Activated naive CD8-positive, alpha-beta T cell treated with anti-CD3 and anti-CD28 coated beads, Interleukin-2, amount 10 ng/mL, durations not matched to agents 7 days and 5 days (primary cell): ENCODE measurements around the gene GIT1. TPM values are rescaled to one million over a fixed set of nuclear protein-coding genes. Genes with fewer than 3 reads are reported as not detected.
A peak's percentile ranks its signal among the peaks of the same experiment; 100 is the strongest.

Source experiments
- ATAC-seq: fragments of 150-1000 bp; cut with Tn5 transposase; one replicate; pipeline ENCODE4 v1.10.0; 2021; ENCODE audit warnings: low read depth, moderate library complexity
- POLR2A ChIA-PET: fragments of 350-600 bp; sonication (Branson Sonifier 250); formaldehyde crosslinking; loops from one replicate; lab custom pipeline; 2021; ENCODE audit warnings: antibody characterized with exemption; lab: Charles Lee
- DNase-seq: peaks from one replicate; pipeline ENCODE4 v3.0.0; 2021
- H3K27ac Mint-ChIP-seq: one replicate; pipeline ENCODE4 v1.8.0; 2022; ENCODE audit warnings: mild to moderate bottlenecking, mixed read lengths
- H3K27me3 Mint-ChIP-seq: one replicate; pipeline ENCODE4 v1.8.0; 2022; ENCODE audit warnings: mild to moderate bottlenecking, moderate library complexity, mixed read lengths
- H3K36me3 Mint-ChIP-seq: one replicate; pipeline ENCODE4 v1.8.0; 2021; ENCODE audit warnings: mild to moderate bottlenecking, mixed read lengths
- H3K4me1 Mint-ChIP-seq: one replicate; pipeline ENCODE4 v1.8.0; 2021; ENCODE audit warnings: mixed read lengths
- H3K4me3 Mint-ChIP-seq: one replicate; pipeline ENCODE4 v1.8.0; 2022; ENCODE audit warnings: mild to moderate bottlenecking, moderate library complexity, mixed read lengths
- H3K9me3 Mint-ChIP-seq: one replicate; pipeline ENCODE4 v1.8.0; 2021; ENCODE audit warnings: mixed read lengths
- total RNA-seq, 2 experiments: library from RNA; stranded (reverse); gene quantifications; one replicate each; pipeline ENCODE4 v1.2.3, GENCODE V29; 2021

GIT1 gene
- total RNA-seq = 10 to 100 TPM; 73.3 to 73.4 TPM

- H3K27me3 Mint-ChIP-seq = no peaks in the 10 kb centered on the region
- H3K4me1 Mint-ChIP-seq = peaks cover 51% of the 10 kb centered on the region
- H3K9me3 Mint-ChIP-seq = no peaks in the 10 kb centered on the region
- peak within 1 kb of the TSS; percentile 90 for H3K27ac Mint-ChIP-seq
- H3K4me3 Mint-ChIP-seq = peak within 1 kb of the TSS; percentile 97
- H3K36me3 Mint-ChIP-seq = no peaks in the 10 kb centered on the region
- POLR2A ChIA-PET = interaction anchor here (1.0 to 2.0 kb wide), 3 partner anchors 28 to 172 kb away, joined by 3 to 11 read pairs (median 7); no protein-coding TSS in a partner anchor
- DNase-seq (peak; percentile 92), ATAC-seq (peak; percentile 64)
Observed at GRCh38 chr17:29589524-29590410, at the start of gene GIT1. TSS of gene GIT1 (minus strand) at chr17:29589648. CDS start at chr17:29589378, 270 bp downstream.

- H3K36me3 Mint-ChIP-seq = peaks cover 34% of the 10 kb centered on the region
- ATAC-seq = peak; percentile 83
- no peak for DNase-seq
- H3K4me1 Mint-ChIP-seq = peaks cover 14% of the 10 kb centered on the region
- no peaks in the 10 kb centered on the region for H3K27me3 Mint-ChIP-seq
- POLR2A ChIA-PET = interaction anchor here (1.6 kb wide), 1 partner anchor 16 kb away, joined by 7 read pairs; no protein-coding TSS in a partner anchor
- peak overlapping the region; percentile 6 for H3K4me3 Mint-ChIP-seq
- H3K9me3 Mint-ChIP-seq = no peaks in the 10 kb centered on the region
- peak overlapping the region; percentile 62 for H3K27ac Mint-ChIP-seq
Observed at GRCh38 chr17:29633886-29634285, 44.4 kb upstream of the GIT1 start.

GRCh38 chr17:29630630-29631193 is 41.3 kb upstream of the GIT1 start:
- no peak for ATAC-seq
- POLR2A ChIA-PET = interaction anchor here (0.6 kb wide), 1 partner anchor 11 kb away, joined by 3 read pairs; no protein-coding TSS in a partner anchor
- Mint-ChIP-seq H3K4me1 (peaks cover 18% of the 10 kb centered on the region), H3K4me3 (no peak overlapping the region), H3K27me3 (no peaks in the 10 kb centered on the region), H3K9me3 (no peaks in the 10 kb centered on the region), H3K36me3 (peaks cover 25% of the 10 kb centered on the region), H3K27ac (no peak overlapping the region)
- no peak for DNase-seq

- no peak for ATAC-seq
- H3K9me3 Mint-ChIP-seq = no peaks in the 10 kb centered on the region
- no peaks in the 10 kb centered on the region for H3K27me3 Mint-ChIP-seq
- POLR2A ChIA-PET = no interaction called here
- no peak overlapping the region for H3K27ac Mint-ChIP-seq
- H3K4me3 Mint-ChIP-seq = no peak overlapping the region
- peaks cover 21% of the 10 kb centered on the region for H3K4me1 Mint-ChIP-seq
- peaks cover 22% of the 10 kb centered on the region for H3K36me3 Mint-ChIP-seq
- DNase-seq = no peak
Observed at GRCh38 chr17:29629839-29630238, 40.4 kb upstream of the GIT1 start.

GRCh38 chr17:29628644-29629043 is 39.2 kb upstream of the GIT1 start:
- no peak overlapping the region for H3K4me3 Mint-ChIP-seq
- H3K27me3 Mint-ChIP-seq = no peaks in the 10 kb centered on the region
- DNase-seq (no peak), ATAC-seq (no peak)
- no peaks in the 10 kb centered on the region for H3K9me3 Mint-ChIP-seq
- POLR2A ChIA-PET = no interaction called here
- H3K27ac Mint-ChIP-seq = peak overlapping the region; percentile 5
- H3K4me1 Mint-ChIP-seq = peaks cover 26% of the 10 kb centered on the region
- peaks cover 15% of the 10 kb centered on the region for H3K36me3 Mint-ChIP-seq

GRCh38 chr17:29627951-29628350 is 38.5 kb upstream of the GIT1 start:
- Mint-ChIP-seq H3K4me3 (no peak overlapping the region), H3K27ac (no peak overlapping the region), H3K27me3 (no peaks in the 10 kb centered on the region), H3K9me3 (no peaks in the 10 kb centered on the region), H3K4me1 (peaks cover 27% of the 10 kb centered on the region), H3K36me3 (peaks cover 15% of the 10 kb centered on the region)
- POLR2A ChIA-PET = no interaction called here
- ATAC-seq (no peak), DNase-seq (no peak)

GRCh38 chr17:29625037-29625750 is 35.7 kb upstream of the GIT1 start:
- H3K36me3 Mint-ChIP-seq = peaks cover 7% of the 10 kb centered on the region
- H3K4me3 Mint-ChIP-seq = peak overlapping the region; percentile 8
- H3K27me3 Mint-ChIP-seq = peaks cover 4% of the 10 kb centered on the region
- no peak overlapping the region for H3K27ac Mint-ChIP-seq
- H3K4me1 Mint-ChIP-seq = peaks cover 33% of the 10 kb centered on the region
- POLR2A ChIA-PET = interaction anchor here (1.3 to 1.9 kb wide), 2 partner anchors 9 to 154 kb away, joined by 3 to 4 read pairs; no protein-coding TSS in a partner anchor
- no peaks in the 10 kb centered on the region for H3K9me3 Mint-ChIP-seq
- ATAC-seq = no peak
- DNase-seq = no peak

GRCh38 chr17:29624586-29624985 is 35.1 kb upstream of the GIT1 start:
- Mint-ChIP-seq H3K4me3 (no peak overlapping the region), H3K27ac (no peak overlapping the region), H3K4me1 (peaks cover 33% of the 10 kb centered on the region), H3K27me3 (peaks cover 4% of the 10 kb centered on the region), H3K9me3 (no peaks in the 10 kb centered on the region), H3K36me3 (peaks cover 7% of the 10 kb centered on the region)
- ATAC-seq = no peak
- DNase-seq = no peak
- POLR2A ChIA-PET = interaction anchor here (1.9 kb wide), 1 partner anchor 155 kb away, joined by 4 read pairs; no protein-coding TSS in a partner anchor

GRCh38 chr17:29623283-29623647 is 33.8 kb upstream of the GIT1 start:
- no peak for DNase-seq
- Mint-ChIP-seq H3K27me3 (peaks cover 4% of the 10 kb centered on the region), H3K4me3 (peak overlapping the region; percentile 76), H3K9me3 (no peaks in the 10 kb centered on the region), H3K4me1 (peaks cover 28% of the 10 kb centered on the region), H3K27ac (no peak overlapping the region), H3K36me3 (peaks cover 7% of the 10 kb centered on the region)
- no peak for ATAC-seq
- POLR2A ChIA-PET = interaction anchor here (1.2 kb wide), 2 partner anchors 10 to 138 kb away, joined by 5 read pairs; no protein-coding TSS in a partner anchor

- POLR2A ChIA-PET = interaction anchor here (0.5 to 1.2 kb wide), 4 partner anchors 9 to 308 kb away, joined by 3 to 5 read pairs (median 4); partner anchors contain the start of gene SSH2
- H3K9me3 Mint-ChIP-seq = no peaks in the 10 kb centered on the region
- peaks cover 4% of the 10 kb centered on the region for H3K27me3 Mint-ChIP-seq
- H3K4me1 Mint-ChIP-seq = peaks cover 28% of the 10 kb centered on the region
- ATAC-seq (peak; percentile 33), DNase-seq (peak; percentile 81)
- H3K4me3 Mint-ChIP-seq = peak within 1 kb of the TSS; percentile 76
- peak within 1 kb of the TSS; percentile 16 for H3K27ac Mint-ChIP-seq
- peaks cover 7% of the 10 kb centered on the region for H3K36me3 Mint-ChIP-seq
Observed at GRCh38 chr17:29622337-29623282, 33.2 kb upstream of the GIT1 start, which contains the start of gene CORO6. TSS of gene CORO6 (minus strand) at chr17:29622912. CDS start at chr17:29621421, 1,491 bp downstream.

GRCh38 chr17:29621751-29622194 is 32.3 kb upstream of the GIT1 start:
- Mint-ChIP-seq H3K27me3 (peaks cover 4% of the 10 kb centered on the region), H3K4me1 (peaks cover 32% of the 10 kb centered on the region), H3K36me3 (peaks cover 7% of the 10 kb centered on the region), H3K27ac (no peak overlapping the region), H3K9me3 (no peaks in the 10 kb centered on the region), H3K4me3 (peak overlapping the region; percentile 76)
- DNase-seq = no peak
- ATAC-seq = no peak
- POLR2A ChIA-PET = interaction anchor here (0.5 to 0.7 kb wide), 2 partner anchors 138 to 186 kb away, joined by 3 read pairs; no protein-coding TSS in a partner anchor
